ENCODE data around the gene KLC1. TPM values are rescaled to one million over a fixed set of nuclear protein-coding genes. Genes with fewer than 3 reads are reported as not detected.

Gene KLC1
- total and polyA plus RNA-seq, 2 of the 8 experiments (the other 6 are each of a cell fraction or from before 2014, with no cell fraction given), result 84.6 to 134 TPM

DNA sequence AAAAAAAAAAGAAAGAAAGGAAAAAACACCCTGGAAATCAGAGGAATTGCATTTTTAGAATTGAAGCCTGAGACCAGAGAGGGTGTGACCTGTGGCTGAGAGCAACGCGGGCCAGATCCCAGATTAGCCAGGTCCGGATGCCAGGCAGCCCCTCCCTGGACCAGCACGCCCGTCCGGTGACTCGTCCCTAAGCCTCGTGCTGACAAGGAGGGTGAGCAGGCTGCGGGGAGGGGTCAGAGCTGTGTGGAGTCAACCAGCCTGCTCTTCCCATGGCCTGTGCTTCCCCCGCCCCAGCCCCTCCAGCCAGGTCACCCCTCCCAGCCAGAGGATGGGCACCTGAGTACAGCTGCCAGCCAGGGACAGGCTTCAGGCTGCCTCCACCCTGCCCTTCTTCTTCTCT, 4.2 kb upstream of the KLC1 start (continued):
- no peak for TF ChIP-seq GTF2F1 (IDR thresholded peaks at IDR 0.05; ENCODE audit: borderline replicate concordance, low read depth, low read length)
- no peak for TF ChIP-seq MAFK (IDR thresholded peaks at IDR 0.05; ENCODE audit: low read depth, low read length)
